GM19099 (cell line): ENCODE measurements around the gene HSD11B1.

Experiments used
- POLR2A ChIP-seq: IDR thresholded peaks from 3 replicates; pipeline ENCODE4 v1.6.1; 2011; ENCODE audit warnings: low read depth; ENCODE audit not compliant: insufficient read length; ENCODE audit errors: extremely low read depth

HSD11B1 gene

DNA sequence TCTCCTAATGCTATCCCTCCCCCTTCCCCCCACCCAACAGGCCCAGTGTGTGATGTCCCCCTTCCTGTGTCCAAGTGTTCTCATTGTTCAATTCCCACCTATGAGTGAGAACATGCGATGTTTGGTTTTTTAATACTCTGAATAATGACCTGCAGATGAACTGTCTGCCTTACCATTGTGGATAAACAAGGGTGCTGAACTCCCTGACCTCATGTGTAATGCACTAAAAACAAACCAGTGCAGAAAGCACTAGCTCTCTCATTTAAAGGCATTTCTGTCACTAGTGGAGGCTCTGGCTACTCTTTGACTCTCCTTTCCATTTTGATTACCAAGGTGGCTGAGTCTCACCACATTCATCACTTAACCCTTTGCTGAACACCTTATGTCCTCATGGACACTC is 28.1 kb downstream of the HSD11B1 start:
- no peak for TF ChIP-seq POLR2A

DNA sequence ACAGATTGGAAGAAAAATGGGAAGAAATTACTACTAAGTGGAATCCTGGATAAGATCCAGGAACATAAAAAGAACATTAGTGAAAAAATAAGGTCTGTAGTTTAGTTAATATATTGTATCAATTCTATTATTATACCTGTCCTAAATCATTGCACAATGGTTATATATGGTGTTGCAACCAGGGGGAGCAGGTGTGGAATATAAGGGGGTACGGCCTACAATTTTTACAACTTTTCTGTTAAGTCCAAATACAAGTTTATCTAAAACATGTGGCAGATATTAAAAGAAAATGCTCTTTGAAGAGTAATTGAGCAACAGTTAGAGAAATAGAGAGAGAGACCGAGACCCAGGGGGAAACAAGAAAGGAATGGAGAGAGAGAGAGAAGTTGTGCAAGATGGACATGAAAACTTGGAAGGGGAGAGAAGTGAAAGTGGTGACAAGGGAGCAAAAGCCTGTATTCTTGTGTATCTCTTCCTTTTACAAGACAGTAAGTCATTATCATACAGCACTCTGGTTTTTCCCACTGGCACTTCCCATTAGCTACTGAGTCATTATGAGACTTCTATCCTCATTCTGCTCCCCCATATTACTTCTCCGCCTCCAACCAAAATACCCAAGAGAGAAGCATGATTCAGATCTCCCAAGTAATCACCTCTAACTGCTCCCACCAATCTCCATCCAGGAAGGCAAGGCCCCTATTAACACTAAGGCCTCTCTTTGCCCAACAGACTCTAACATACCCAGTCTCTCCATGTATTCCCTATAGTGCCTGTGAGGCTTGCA is 29.0 kb downstream of the HSD11B1 start:
- TF ChIP-seq POLR2A, result no peak

DNA sequence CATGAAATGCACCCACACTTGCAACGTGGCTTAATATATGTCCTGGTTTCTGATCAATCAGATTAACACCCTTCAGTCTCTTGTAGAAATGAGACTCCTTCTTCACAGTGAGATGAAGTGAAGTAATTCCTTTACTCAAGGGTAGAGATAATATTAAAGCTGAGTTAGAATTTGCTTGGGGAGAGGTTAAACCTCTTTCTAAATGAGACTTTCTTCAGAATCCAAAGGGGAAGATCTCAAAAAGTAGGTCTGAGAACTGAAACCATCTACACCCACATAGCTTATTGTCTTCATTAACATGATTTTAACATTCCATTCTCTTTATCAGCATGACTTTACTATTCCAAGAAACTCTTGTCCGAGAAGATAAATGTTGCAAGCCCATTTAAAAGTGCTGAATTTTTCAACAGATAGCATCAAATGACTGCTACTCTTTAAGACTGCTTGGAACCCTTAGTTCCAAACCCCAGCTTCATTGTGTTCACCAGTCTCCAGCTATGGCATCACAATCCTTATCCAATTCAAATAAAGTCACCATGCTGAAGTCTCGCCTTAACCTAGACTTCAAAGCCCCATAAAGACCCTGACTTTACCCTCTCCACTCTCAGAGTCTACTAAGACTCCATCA is 32.0 kb downstream of the HSD11B1 start:
- TF ChIP-seq POLR2A, result no peak

DNA sequence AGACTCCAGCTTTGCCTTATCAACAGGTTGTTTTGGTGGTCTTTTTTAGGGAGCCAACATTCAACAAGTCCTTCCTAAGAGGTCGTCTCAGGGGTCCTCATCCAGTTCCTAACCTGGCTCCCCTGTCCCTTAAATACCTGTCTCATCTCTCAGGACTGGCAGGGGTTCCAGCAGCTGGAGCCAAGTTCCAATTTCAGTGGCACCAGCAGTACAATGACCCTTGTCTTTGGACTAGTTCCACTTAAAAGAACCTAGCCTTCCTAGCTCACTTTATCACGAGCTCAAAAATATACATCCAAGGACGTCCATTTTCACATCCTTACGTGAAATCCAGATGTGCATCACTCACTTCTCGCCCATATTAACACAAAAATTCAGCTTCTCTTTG is 32.5 kb downstream of the HSD11B1 start:
- no peak for TF ChIP-seq POLR2A

DNA sequence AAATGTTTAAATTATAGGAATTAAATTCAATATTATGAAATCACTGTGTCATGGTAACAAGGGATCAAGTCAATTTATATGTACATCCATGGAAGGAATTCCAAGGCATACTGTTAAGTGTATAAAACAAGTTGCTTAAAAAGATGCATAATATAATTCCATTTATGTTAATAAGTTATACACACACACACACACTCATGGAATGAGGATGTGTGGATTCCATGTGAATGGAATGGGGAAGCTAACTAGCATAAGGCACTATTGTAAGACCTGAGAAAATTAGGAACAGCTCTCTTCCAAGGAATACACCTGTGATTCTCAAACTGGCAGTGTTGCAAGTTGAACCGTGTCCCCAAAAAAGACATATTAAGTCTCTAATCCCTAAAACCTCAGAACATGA is 33.6 kb downstream of the HSD11B1 start:
- TF ChIP-seq POLR2A, result no peak

DNA sequence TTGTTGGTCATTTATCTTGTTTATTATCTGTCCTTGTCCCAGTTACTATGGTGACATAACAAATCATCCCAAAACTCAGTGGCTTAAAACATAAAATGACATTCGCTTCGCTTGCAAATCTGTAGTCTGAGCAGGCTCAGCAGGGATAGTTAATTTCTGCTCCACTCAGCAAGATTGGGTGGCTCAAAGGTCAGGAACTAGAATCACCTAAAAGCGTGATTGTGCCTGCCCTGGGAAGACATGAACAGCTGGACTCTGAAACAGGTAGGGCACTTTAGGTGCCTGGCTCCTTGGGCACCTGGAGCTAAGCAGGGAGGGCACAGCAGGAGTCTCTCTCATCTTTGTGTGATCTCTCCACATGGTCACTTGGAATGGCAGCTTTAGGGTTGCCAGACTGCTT is 36.5 kb downstream of the HSD11B1 start:
- TF ChIP-seq POLR2A, result no peak

DNA sequence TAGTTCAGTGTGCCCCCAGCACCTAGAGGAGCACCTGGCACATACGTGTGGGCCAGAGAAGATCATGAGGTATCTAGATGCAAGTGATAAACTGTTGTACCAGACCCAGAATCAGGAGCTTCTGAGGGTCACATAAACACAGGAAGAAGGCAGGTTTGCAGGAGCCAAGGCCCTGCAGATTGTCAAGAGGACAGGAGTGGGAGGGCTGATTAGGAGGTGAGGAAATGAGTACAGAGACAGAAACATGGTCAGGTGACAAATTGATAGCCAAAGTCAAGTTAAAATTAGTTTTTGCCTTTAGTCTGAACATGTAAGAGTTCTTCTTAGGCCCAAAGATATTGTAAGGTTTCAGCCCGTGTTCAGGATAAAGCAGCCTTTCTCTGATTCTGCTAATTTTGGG is 37.2 kb downstream of the HSD11B1 start:
- no peak for TF ChIP-seq POLR2A

DNA sequence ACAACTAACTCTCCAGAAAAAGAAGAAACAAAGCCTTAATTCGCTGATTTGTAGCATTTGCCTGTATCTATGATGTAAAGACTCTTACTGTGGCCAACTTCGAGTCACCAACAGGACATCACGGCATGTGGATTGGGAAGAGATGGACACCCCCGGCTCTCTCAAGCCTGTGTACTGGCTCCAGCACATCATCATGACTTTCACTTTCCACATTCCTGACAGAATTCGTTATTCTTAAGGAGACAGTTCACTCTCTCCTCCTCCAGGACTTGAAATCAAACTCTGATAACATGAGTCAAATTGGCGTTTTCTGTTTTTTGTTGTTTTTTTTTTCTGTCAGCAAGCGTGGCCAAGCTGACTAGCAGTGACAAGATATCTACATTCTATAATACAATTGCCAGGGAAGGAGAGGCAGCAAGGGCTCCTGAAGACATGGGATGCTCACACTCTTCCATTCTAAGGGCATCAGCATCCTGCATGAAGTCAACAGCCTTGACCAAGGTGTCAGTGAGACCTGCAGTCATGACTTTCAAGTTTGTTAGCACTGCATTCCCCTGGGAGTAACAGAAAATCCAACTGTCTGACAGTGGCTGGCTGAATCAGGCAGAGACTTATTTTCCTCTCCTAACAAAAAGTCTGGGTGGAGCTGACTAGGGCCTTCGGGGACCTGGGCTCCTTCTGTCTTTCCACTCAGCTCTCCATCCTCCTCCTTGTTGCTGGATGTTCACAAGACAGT is 37.9 kb downstream of the HSD11B1 start:
- TF ChIP-seq POLR2A, result no peak

DNA sequence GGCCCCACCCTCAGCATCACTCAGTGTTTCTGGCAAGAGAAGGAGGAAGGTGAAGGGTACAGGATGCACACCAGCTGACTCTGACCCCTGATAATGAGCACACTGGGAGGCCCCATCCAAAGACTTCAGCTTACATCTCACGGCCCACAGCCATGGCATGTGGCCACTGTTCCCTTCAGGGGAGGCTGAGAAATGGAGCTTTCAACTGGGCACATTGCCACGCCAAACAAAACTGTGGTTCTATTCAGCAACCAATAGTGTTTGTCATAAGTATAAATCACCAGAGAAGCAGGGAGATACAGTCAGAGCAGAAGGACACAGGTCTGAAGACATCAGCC is 38.5 kb downstream of the HSD11B1 start:
- TF ChIP-seq POLR2A, result no peak

DNA sequence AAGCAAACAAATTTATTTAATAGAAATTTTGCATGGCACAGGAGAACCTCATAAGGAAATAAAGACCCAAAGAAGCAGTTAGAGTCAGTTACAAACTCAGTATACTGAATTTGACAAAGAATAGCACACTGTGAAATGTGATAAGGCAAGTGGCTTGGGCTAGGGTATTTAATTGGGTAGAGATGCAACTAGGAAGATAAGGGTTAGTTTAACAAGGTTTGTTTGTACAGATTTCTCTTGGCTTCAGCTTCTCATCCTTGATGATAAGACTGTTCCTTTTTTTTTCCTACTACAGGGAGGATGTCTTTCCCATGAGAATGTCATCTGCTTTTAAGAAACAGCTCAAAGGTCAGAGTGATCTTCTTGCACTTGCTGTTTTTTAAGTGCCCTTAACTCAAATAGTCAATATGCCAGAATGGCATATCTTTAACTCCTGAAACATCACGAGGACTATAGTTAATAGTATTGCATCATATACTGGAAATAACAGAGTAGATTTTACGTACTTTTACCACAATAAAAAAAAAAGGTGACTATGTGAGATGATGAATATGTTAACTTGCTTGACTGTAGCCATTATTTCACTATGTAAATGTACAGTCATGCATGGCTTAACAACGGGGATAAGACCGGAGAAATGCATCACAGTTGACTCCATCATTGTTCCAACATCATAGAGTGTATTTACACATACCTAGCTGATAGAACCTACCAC is 42.0 kb downstream of the HSD11B1 start:
- no peak for TF ChIP-seq POLR2A

DNA sequence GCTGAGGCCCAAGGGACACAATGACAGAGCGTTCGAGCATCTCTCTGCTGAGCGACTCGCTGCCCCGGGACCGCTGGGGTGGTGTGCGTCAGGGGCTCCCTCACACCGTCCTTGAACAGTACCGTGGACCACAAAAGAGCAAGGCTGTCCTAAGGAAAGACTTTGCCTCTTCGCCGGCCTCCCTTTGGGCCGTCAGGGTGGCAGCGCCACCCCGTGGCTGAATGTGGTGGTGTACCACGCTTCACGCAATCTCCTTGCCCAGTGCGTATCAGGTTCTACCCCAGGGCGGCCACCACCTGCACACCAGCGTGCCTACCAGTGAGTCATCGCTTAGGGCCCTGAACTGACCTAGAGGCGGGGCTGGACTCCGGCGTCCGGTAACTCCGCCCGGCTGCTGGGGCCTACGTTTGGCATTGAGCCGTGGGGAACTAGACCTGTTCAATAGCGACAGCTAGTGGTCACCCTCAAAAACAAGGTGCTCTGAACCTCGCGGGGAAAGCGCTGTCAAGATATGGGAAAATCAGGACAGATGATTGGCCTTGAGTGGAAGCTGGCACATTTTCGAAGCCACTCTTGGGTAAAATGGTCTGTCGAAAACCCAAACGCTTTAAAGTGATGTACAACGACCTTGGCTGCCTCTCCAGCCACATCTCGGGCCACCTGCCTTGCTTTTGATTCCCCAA is 43.1 kb downstream of the HSD11B1 start:
- peak; percentile 30 for TF ChIP-seq POLR2A

DNA sequence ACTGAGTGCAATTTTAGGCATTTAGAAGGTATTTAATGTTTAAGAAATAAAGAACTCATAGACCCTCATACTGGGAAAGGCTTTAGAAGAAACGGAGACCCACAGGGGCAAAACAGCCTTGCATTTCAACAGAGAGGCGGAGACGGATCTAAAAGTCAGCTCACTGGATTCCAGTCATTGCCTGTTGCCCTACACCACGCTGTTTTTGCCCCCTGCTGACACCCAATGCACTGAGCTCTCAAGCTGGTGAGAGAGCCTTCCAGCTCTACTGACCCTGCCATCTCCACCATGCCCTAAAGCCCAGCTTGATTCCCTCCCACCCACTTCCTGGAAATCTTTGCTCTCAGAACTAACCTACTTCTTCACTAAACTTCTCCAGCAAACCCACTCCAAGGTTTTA is 44.0 kb downstream of the HSD11B1 start:
- TF ChIP-seq POLR2A, result no peak

DNA sequence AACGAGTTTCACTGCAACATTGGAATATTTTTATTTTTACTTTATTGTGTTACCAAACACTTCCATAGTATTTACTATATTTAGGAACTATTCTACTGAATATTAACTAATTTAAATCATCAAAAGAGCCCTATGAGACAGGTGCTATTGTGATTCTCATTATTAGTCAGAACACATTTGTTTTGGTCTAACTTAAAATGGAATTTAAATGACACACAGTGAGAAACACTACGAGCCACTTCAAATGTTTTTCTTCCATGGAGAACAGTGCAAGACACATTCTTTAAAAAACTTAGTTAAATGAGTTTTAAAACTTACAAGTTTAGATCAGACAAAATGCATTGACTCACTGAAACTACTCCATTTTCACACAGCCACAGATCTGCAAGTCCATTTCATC is 44.6 kb downstream of the HSD11B1 start:
- no peak for TF ChIP-seq POLR2A

DNA sequence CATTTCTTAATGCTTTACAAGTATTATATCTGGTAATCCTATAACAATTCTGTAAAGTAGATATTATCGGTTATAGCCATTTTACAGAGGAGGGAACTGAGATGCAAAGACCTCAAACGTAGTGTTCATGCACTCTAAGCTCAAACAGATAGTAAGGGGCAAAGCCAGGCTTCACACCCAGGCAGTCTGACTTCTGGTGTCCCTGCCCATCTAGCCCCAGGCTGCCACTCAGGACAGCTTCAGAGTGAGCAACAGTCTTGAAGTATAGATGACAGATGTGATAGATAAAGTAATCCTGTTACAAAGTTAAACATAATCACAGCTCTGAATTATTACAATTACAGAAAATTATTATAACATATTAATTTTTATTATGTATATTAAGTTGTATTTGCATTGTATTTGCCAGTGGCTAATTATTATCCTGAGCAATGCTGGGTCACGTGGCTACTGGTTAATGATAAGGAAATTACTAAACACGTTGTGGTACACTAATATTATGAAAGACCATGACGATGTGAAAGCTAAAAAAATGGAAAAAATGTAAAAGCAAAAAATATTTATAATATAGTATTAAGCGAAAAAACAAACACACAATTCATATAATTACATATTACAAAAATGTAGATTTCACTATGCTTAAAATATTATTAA is 45.2 kb downstream of the HSD11B1 start:
- no peak for TF ChIP-seq POLR2A
